Measurements from ENCODE around the gene ST7. TPM values are rescaled to one million over a fixed set of nuclear protein-coding genes. Genes with fewer than 3 reads are reported as not detected.
A peak's percentile ranks its signal among the peaks of the same experiment; 100 is the strongest.
"Not testable (repeated sequence)": the region's sequence is repeated elsewhere in the genome, so short reads cannot be mapped to it uniquely, and the experiment has no call there.

Gene ST7
- polyA plus RNA-seq, 1 donor = 16.2 TPM

GRCh38 chr7:116950889-116951351 lies 2.4 kb upstream of the ST7 start:
- no peak for DNase-seq (ENCODE audit: low read depth)

GRCh38 chr7:116951366-116952292 lies 1.7 kb upstream of the ST7 start:
- no peak for DNase-seq (ENCODE audit: low read depth)

- DNase-seq (ENCODE audit: low read depth) = peak; percentile 16
These were observed 498 bp upstream of the ST7 start for GRCh38 chr7:116952635-116953371.

DNA sequence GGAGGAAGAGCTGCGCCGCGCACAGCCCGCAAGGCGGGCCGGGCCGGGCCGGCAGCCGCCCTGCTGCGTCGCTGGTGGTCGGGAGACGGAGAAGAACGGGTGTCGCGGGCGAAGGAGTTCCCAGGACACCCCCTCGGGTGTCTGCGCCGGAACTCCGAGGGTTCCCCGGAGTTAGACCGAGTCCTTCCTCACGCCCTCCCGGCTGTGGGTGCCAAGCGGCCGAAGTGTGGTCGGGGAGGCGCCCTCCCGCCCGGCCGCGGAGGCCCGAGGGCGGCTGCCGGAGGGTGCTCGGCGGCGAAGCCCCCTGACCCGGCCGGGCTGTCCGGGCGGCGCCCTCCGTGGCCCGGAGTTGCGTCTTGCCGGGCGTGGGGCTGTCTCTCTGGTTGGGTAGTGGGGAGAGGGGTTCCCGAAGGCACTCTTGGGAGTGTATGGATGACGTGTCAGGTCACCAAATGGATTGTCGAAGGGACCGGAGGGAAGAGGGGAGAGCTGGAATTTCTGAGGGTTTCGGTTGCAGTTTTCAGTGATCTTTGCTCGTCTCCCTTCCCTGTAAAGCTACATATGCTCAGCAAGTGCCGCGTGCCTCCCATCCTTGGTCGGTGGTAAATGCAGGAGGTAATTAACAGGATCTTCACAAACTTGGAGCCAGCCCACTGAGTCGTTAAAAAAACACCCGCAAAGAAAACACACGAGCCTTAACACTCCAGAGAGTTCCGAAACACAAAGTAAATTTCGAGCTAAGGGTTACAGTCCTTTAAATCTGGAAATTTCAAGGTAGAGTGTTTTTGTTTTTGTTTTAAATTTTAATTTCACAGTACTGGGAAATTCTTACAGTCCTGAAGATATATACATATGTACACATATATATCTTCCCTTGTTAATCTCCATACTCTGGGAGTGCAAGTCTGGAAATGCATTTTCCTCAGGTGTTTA lies 871 bp downstream of the ST7 start:
- peak; percentile 67 for DNase-seq (ENCODE audit: low read depth)

DNA sequence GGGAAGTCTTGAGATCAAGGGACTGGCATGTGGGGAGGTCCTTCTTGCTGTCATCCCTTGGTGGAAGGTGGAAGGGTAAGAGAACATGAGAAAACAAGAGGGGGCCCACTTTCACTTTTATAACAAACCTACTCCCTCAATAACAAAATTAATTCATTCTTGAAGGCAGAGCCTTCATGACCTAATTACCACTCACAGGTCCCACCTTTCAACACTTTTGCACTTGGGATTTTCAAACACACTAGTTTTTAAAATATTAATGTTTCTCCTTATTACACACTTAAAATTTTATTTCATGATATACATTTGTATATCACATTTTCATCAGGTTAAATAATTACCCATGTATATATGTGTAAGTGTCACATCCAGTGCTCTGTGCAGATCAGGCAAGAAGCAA lies 2.0 kb downstream of the ST7 start:
- DNase-seq (ENCODE audit: low read depth) = no peak

DNA sequence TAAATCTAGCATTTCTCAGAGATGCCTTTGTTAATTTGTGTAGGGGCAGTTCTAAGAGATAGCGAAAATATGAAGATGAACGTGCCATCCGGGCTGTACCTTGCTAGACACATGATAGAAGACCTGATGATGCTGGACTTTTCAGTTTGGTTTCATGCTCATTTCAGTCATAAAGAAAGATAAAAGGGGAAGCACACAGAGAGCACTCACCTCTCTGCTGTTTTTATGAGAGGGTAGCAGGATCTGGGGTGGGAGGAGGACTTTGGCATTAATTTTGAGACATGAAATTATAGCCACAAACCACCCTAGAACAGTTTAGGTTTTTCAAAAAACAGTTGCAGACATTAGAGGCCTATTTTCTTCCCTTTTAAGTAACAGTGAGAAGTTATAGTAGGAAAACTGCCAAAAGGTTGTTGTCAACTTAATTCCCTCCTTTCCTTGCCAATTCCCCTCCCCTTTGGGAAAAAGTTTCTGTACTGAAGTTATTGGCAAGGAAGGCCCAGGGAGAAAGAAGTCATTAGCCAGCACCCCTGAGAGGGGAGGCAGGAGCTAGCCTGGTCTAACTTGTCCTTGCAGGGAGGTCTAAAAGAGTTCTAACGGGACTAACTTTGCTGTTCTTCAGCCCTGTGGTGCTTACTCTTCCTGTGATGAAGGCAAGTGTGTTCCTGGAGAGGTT lies 2.6 kb downstream of the ST7 start:
- DNase-seq (ENCODE audit: low read depth) = peak; percentile 6

GRCh38 chr7:116956477-116956804 lies 3.1 kb downstream of the ST7 start:
- no peak for DNase-seq (ENCODE audit: low read depth)

DNA sequence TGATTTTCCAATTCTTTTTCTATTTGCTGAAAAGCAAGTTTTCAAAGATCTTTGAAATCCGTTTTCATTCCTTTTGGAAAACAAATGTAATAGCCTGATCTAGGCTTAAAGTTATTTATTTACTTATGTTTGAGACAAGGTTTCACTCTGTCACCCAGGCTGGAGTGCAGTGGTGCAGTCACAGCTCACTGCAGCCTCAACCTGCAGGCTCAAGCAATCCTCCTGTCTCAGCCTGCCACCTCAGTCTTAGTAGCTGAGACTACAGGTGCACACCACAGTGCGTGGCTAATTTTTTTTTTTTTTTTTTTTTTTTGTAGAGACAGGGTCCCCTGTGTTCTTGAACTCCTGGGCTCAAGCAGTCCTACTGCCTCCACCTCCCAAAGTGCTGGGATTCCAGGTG lies 4.6 kb downstream of the ST7 start:
- DNase-seq (ENCODE audit: low read depth) = no peak

DNA sequence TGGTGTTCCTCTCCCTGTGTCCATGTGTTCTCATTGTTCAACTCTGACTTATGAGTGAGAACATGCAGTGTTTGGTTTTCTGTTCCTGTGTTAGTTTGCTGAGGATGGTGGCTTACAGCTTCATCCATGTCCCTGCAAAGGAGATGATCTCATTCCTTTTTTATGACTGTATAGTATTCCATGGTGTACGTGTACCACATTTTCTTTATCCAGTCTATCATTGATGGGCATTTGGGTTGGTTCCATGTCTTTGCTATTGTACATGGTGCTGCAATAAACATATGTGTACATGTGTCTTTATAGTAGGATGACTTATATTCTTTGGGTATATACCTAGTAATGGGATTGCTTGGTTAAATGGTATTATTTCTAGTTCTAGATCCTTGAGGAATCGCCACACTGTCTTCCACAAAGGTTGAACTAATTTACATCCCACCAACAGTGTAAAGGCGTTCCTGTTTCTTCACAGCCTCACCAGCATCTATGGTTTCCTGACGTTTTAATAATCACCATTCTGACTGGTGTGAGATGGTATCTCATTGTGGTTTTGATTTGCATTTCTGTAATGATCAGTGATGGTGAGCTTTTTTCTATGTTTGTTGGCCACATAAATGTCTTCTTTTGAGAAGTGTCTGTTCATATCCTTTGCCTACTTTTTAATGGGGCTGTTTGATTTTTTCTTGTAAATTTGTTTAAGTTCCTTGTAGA lies 8.8 kb downstream of the ST7 start:
- DNase-seq (ENCODE audit: low read depth) = not testable (repeated sequence)

GRCh38 chr7:116963234-116963633 lies 9.9 kb downstream of the ST7 start:
- DNase-seq (ENCODE audit: low read depth) = no peak

- no peak for DNase-seq (ENCODE audit: low read depth)
These were observed 13.3 kb downstream of the ST7 start for GRCh38 chr7:116966601-116967000.

DNA sequence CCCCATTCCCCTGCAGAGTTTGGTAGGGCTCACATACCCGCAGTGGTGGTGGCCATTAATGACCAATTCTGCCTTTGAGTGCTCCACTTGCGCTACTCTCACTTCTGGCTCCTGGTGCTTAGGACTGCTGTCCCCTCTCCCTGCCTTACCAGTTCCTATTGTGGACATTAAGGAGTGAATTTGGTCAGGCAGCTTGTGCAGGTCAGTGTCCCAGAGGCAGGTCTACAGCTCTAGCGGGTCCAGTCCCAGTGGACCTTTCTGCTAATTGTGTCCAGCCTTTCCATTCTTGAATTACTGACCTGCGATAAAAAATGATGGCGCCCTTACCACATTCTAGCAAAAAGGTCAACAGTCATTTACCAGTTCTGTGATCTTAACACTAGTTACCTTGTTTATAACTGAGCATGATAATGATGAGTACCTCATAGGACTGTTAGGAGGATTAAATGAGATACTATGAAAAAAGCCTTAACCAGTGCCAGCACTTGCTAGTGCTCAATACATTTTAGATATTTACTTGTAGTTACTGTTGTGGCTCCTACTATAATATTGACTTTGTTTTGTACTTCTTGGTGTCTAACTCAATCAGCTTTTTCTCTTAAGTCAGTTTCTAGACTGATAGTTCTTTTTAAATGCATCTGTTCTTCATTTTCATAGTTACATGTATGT lies 14.1 kb downstream of the ST7 start:
- no peak for DNase-seq (ENCODE audit: low read depth)

DNA sequence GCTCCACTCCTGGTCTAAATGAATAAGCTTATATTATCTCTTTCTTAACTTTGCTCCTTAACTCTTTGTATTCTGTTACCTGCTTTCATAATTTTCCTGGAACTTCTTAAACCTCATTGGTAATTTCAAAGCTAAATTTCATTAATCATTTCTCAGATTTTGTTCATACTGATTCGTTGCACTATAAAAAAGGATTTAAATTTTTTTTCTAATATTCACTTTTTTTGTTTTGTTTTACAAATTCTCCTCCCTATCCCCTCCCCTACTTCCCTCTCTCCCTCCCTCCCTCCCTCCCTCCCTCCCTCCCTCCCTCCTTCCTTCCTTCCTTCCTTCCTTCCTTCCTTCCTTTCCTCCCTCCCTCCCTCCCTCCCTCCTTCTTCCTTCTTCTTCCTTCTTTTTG lies 14.7 kb downstream of the ST7 start:
- DNase-seq (ENCODE audit: low read depth) = no peak

- DNase-seq (ENCODE audit: low read depth) = no peak
These were observed 15.3 kb downstream of the ST7 start for GRCh38 chr7:116968631-116969030.

- DNase-seq (ENCODE audit: low read depth) = no peak
These were observed 16.1 kb downstream of the ST7 start for GRCh38 chr7:116969371-116969902.

GRCh38 chr7:116970238-116970910 lies 17.1 kb downstream of the ST7 start:
- no peak for DNase-seq (ENCODE audit: low read depth)

DNA sequence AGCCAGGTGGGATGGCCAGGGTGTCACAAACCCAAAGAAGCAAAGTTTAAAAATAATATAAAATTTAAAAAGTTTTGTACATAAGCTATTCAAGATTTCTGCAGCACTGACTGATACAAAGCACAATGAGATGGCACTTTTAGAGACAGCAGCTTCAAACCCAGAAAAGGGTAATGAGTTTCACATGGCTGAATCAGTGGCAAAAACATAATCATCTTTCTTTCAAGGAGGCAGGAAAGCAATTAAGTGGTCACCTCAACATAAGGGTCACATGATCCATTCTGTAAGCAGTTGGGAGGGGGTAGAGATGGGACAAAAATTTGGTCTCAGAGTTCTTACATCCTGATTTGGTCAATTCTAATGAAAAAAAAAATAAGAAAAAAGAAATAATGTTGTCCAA lies 17.9 kb downstream of the ST7 start:
- not testable (repeated sequence) for DNase-seq (ENCODE audit: low read depth)

DNA sequence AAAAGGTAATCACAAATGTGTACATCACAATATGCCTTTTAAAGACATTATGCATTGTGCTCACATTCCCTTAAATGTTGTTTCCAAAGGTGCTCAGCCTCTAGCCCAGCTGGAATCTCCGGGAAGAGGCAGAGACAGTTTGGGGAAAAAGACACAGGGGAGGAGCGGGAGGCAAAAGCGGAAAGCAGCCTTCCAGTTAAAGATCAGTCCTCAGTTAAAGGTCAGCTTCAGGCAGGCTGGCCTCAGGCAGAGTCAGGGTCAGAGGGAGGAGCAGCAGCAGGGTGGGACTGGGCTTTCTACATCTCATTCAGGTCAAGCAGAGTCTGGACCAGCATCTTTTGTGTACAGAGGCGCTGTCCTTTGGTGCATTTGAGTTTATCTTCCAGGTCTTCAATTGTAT lies 18.6 kb downstream of the ST7 start:
- DNase-seq (ENCODE audit: low read depth) = no peak

DNA sequence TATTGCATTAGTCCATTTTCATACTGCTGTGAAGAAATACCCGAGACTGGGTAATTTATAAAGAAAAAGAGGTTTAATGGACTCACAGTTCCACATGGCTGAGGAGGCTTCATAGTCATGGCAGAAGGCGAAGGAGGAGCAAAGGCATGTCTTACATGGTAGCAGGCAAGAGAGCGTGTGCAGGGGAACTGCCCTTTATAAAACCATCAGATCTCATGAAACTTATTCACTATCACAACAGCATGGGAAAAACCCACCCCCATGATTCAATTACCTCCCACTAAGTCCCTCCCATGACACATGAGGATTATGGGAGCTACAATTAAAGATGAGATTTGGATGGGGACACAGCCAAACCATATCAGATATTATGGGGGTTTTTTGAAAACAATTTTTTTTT lies 21.7 kb downstream of the ST7 start:
- not testable (repeated sequence) for DNase-seq (ENCODE audit: low read depth)

Data from forelimb muscle (tissue), 1 donor.